DOHH2 (cell line): ENCODE measurements around the gene ADAMTS2.

Source experiments
- CTCF ChIP-seq: fragments of 200-600 bp; sonication (generic); IDR thresholded peaks from one replicate; pipeline ENCODE4 v1.5.1; 2014; ENCODE audit warnings: antibody characterized with exemption, mild to moderate bottlenecking, low read depth, low read length; ENCODE audit not compliant: poor library complexity, severe bottlenecking
- EZH2phosphoT487 ChIP-seq: fragments of 200-600 bp; sonication (generic); IDR thresholded peaks from 2 replicates; pipeline ENCODE4 v1.6.1; 2017; ENCODE audit warnings: borderline replicate concordance, mild to moderate bottlenecking, antibody characterized with exemption, low read length, moderate library complexity, mixed read lengths

GRCh38 chr5:179168664-179169063 lies 176.6 kb downstream of the ADAMTS2 start:
- TF ChIP-seq CTCF (no peak), EZH2phosphoT487 (no peak)
